Stimulated activated naive CD8-positive, alpha-beta T cell treated with anti-CD3 and anti-CD28 coated beads, Interleukin-15, Interleukin-2, amounts not matched to agents 100 U/mL and 50 U/mL, for 24 hours (primary cell): Measurements from ENCODE around the gene IL12B.
"Not testable (repeated sequence)": the region's sequence is repeated elsewhere in the genome, so short reads cannot be mapped to it uniquely, and the experiment has no call there.

Experiments
- ATAC-seq: fragments of 150-1000 bp; cut with Tn5 transposase; one replicate; pipeline ENCODE4 v1.10.0; 2021
- DNase-seq: peaks from one replicate; pipeline ENCODE4 v3.0.0; 2021

The IL12B gene

GRCh38 chr5:159332800-159333544 is 2.7 kb upstream of the IL12B start:
- ATAC-seq (no peak), DNase-seq (no peak)

GRCh38 chr5:159331093-159331973 is 1.0 kb upstream of the IL12B start:
- ATAC-seq (peak; percentile 81), DNase-seq (peak; percentile 83)

- DNase-seq, result no peak
- no peak for ATAC-seq
These were observed 5.3 kb downstream of the IL12B start for GRCh38 chr5:159324986-159325385.

DNA sequence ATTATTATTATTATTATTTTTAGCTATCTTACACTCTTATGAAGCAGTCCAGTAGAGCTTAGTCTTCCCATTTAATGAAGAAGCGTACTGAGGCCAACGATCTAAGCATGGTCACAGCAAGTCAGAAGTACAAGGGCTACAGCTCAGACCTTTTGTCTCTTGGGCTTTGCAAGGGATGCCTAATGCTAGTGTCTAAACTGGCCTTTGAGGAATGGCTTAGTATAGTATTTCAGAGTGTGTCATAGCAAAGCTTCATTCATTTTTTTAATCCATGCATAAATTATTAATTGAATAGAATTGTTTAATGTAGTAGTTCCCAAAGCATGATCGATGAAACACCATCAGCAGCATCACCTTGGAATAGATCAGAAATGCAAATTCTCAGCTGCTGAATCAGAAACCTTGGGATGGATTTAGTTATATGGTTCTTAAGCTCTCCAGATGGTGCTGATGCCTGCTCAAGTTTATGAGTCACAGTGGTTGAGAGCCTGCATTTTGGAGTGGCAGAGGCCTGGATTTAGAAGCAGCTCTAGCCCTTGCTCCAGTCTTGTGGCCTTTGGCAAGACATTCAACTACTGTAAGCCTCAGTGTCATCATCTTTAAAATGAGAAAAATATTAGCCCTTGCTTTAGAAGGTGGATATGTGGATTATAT is 6.1 kb downstream of the IL12B start:
- DNase-seq (no peak), ATAC-seq (no peak)

GRCh38 chr5:159322180-159322579 is 8.1 kb downstream of the IL12B start:
- ATAC-seq (no peak), DNase-seq (no peak)

DNA sequence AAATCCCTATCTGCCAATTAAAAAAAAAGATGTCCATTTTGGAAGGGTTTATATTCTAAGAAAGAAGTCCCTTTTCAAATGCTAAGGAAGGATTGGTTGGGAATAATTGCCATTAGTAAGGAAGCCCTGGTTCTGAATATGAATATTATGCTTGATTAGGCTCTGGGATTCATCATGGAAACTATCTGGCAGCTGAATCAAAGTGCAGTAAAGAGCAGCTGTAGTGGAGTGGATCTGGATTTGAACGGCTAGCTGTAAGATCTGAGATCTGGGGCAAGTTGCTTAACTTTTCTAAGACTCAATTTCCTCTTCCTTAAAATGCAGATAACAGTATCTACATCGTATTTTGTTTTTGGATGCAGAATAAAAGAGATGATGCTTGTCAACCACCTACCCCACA is 10.5 kb downstream of the IL12B start:
- ATAC-seq (no peak), DNase-seq (no peak)

DNA sequence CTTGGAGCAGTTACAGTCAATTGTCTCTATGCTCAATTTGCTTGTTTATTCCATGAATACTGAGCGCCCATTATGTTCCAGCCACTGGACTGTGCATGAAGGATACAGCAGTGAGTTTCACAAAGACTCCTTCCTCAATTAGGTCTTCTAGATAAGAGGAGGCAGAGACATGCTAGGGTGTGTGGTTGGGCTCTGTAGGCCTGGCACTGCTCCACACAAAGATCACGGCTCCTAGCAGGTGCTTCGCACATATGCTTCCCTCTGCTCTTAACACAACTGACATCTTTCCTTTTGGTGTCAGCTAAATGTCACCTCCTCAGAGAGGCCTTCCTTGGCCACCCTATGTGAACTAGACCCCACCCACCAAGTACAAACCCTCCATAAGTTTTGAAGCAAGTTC is 10.9 kb downstream of the IL12B start:
- ATAC-seq (no peak), DNase-seq (no peak)

DNA sequence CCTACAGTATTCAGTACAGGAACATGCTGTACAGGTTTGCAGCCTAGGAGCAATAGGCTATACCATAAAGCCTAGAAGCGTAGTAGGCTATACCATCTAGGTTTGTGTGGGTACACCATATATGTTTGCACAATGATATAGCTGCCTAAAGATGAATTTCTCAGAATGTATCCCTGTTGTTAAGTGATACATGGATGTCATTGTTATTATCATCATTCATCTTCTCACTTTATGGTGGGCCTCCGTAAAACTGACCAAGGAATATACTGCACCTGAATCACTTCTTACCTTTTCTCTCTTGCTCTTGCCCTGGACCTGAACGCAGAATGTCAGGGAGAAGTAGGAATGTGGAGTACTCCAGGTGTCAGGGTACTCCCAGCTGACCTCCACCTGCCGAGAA is 11.8 kb downstream of the IL12B start:
- DNase-seq (no peak), ATAC-seq (no peak)

- ATAC-seq, result no peak
- DNase-seq, result no peak
These were observed 12.4 kb downstream of the IL12B start for GRCh38 chr5:159317849-159318248.

DNA sequence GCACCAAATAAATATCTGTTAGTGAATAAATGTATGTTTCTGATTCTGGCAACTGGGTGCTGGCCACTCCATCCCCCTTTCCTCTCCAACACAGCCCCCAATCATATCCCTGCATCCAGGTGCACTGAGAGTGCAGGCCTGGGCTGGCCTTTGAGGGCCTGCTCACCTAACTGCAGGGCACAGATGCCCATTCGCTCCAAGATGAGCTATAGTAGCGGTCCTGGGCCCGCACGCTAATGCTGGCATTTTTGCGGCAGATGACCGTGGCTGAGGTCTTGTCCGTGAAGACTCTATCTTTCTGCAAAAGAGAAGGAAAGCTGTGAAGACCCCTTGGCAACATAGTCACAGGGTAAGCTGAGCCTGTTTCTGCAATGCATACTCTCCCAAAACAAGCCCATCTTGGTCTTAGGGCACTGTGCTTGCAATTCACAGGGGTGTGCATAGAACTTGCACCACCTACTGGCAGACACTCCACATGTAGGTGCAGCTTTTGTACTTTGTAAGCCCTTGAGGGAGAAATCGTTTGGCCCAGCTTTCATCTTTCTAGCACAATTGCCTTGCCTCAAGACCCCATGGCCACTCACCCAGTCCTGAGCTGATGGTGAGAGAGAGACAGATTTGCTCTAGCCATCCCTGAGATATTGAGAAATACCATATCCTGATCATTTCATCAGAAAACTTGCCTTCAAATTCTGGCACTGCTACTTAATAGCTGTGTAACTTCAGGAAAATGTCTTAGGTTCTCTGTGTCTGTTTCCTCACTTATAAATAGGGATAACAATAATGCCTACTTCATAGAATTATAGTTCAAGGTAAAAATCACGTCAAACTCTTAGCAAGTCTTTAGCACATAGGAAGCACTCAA is 13.5 kb downstream of the IL12B start:
- ATAC-seq (peak; percentile 77), DNase-seq (peak; percentile 37)

- ATAC-seq, result no peak
- DNase-seq, result no peak
These were observed 17.1 kb downstream of the IL12B start for GRCh38 chr5:159313197-159313596.

GRCh38 chr5:159311063-159311462 is 19.2 kb downstream of the IL12B start:
- DNase-seq (no peak), ATAC-seq (no peak)

- peak; percentile 32 for DNase-seq
- peak; percentile 75 for ATAC-seq
These were observed 19.8 kb downstream of the IL12B start for GRCh38 chr5:159310511-159310910.

- ATAC-seq (no peak), DNase-seq (no peak)
These were observed 20.4 kb downstream of the IL12B start for GRCh38 chr5:159309689-159310433.

DNA sequence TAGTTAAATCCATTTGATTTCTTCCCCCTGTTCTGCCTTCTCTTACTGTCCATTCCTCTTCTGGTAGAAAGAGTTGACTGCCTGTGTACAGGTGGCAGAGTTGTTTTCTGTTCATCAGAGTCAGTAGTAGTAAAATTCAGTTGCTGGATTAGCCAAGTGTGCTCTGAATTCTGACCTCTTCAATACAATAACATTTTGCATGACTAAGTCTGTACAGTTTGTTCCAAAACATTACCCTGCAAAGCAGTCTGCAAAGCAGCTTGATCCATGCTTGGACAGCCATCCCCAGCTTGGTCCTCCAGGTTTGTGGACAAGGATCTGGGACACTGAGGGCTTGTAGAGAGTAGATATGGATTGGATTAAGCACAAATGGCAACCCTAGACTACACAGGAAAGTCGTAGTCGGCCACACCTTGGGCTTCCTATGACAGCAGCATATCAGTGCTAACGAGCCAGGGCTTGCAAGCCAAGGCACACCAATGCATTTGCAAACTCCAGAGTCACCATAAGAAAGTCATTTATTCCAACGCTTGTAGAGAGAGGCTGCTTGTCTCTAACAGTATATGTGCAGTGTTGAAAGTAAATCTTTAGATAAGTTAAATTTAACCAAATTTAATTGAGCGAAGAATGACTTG is 25.2 kb downstream of the IL12B start:
- no peak for ATAC-seq
- DNase-seq, result no peak

- ATAC-seq (no peak), DNase-seq (no peak)
These were observed 27.0 kb downstream of the IL12B start for GRCh38 chr5:159303286-159303685.

DNA sequence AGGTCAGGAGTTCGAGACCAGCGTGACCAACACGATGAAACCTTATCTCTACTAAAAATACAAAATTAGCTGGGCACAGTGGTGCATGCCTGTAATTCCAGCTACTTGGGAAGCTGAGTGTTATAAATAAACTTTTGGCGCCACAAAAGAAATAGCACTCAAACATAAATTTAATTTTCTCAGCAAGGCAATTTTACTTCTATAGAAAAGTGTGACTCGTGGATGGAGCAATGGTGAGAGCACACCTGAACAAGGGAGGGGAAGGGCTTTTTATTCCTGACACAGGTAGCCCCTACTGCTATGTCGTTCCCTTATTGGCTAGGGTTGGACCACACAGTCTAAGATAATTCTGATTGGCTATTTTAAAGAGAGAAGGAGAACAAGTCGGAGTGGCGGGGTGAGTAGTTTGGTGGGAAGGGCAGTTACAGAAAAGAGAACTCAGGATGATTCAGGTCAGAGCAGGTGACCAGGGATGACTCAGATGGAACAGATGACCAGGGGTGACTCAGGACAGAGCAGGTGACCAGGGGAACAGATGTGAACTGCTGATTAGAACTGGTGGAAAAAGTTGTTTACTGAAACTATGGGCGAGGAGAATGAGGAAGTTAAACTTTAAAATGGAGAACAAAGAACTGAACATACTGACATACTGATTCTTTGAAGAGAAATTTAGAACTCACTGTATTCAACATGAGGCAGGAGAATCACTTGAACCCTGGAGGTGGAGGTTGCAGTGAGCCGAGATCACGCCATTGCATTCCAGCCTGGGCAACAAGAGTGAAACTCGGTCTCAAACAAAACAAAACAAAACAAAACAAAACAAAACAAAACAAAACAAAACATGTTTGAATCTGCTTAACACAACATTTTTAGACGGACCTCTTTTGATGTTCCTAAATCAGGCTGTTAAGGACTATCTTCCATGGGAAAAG is 28.1 kb downstream of the IL12B start:
- not testable (repeated sequence) for ATAC-seq, DNase-seq

GRCh38 chr5:159301466-159301865 is 28.8 kb downstream of the IL12B start:
- no peak for DNase-seq
- ATAC-seq, result no peak

- ATAC-seq, DNase-seq: not testable (repeated sequence)
These were observed 33.0 kb downstream of the IL12B start for GRCh38 chr5:159297300-159297699.

DNA sequence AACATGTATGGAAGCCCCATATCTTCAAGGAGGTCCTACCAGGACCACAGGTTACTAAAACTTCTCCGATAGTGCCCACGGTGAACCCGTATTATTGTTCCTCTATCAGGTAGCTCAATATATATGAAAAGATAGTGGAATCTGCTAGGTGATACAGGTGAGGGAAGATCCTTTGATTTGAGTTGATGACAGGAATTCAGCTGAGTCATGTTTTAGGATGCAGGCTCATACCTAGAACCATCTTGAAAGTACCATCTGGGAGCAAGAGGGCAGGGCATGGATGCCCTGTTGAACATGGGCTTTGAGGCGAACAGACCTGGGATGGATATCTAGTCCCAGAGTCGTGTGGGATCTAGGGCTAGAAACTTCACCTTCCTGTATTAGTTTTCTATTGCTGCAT is 35.4 kb downstream of the IL12B start:
- no peak for DNase-seq
- no peak for ATAC-seq
